MM.1S (cell line): Measurements from ENCODE around the gene DNAH5.

Experiments
- DNase-seq: peaks from one replicate; pipeline ENCODE4 v3.0.0-alpha.2; 2015
- H2AFZ ChIP-seq: fragments of 300-600 bp; sonication (generic); 2 replicates; pipeline ENCODE4 v1.6.0; 2016; ENCODE audit warnings: antibody characterized with exemption, low read length
- H3F3A ChIP-seq: fragments of 300-600 bp; sonication (generic); 2 replicates; pipeline ENCODE4 v1.6.1; 2016; ENCODE audit warnings: mild to moderate bottlenecking, antibody characterized with exemption, low read length, moderate library complexity, mixed read lengths; ENCODE audit not compliant: insufficient read depth
- H3K27ac ChIP-seq: fragments of 300-600 bp; sonication (generic); 2 replicates; pipeline ENCODE4 v1.5.1; 2016; ENCODE audit warnings: mild to moderate bottlenecking, low read length
- H3K27me3 ChIP-seq: fragments of 300-600 bp; sonication (generic); replicated peaks from 2 replicates; pipeline ENCODE4 v1.6.0; 2016; ENCODE audit warnings: low read length; ENCODE audit not compliant: insufficient read depth
- H3K36me3 ChIP-seq: fragments of 300-600 bp; sonication (generic); replicated peaks from 2 replicates; pipeline ENCODE4 v1.6.1; 2016; ENCODE audit warnings: mild to moderate bottlenecking, low read length, mixed read lengths; ENCODE audit not compliant: insufficient read depth
- H3K4me1 ChIP-seq: fragments of 300-600 bp; sonication (generic); 2 replicates; pipeline ENCODE4 v1.6.1; 2016; ENCODE audit warnings: low read length, mixed read lengths
- H3K4me2 ChIP-seq: fragments of 300-600 bp; sonication (generic); 2 replicates; pipeline ENCODE4 v1.6.0; 2016; ENCODE audit warnings: low read depth, low read length
- H3K4me3 ChIP-seq: fragments of 300-600 bp; sonication (generic); 2 replicates; pipeline ENCODE4 v1.5.1; 2016; ENCODE audit warnings: low read length, mixed read lengths
- H3K79me2 ChIP-seq: fragments of 300-600 bp; sonication (generic); 2 replicates; pipeline ENCODE4 v1.6.1; 2016; ENCODE audit warnings: mixed run types, low read length, mixed read lengths
- H3K9ac ChIP-seq: fragments of 300-600 bp; sonication (generic); 2 replicates; pipeline ENCODE4 v1.6.1; 2016; ENCODE audit warnings: low read length, mixed read lengths
- H3K9me2 ChIP-seq: fragments of 300-600 bp; sonication (generic); replicated peaks from 2 replicates; pipeline ENCODE4 v1.6.1; 2016; ENCODE audit warnings: mild to moderate bottlenecking, low read length, mixed read lengths; ENCODE audit not compliant: insufficient read depth
- H3K9me3 ChIP-seq: fragments of 300-600 bp; sonication (generic); replicated peaks from 2 replicates; pipeline ENCODE4 v1.6.1; 2016; ENCODE audit warnings: mild to moderate bottlenecking, low read length, mixed read lengths; ENCODE audit not compliant: insufficient read depth
- H4K20me1 ChIP-seq: fragments of 300-600 bp; sonication (generic); 2 replicates; pipeline ENCODE4 v1.6.1; 2016; ENCODE audit warnings: mild to moderate bottlenecking, low read length, moderate library complexity, mixed read lengths; ENCODE audit not compliant: insufficient read depth
- EZH2 ChIP-seq: fragments of 300-600 bp; sonication (generic); optimal IDR thresholded peaks from 2 replicates; pipeline ENCODE3; 2017; ENCODE audit warnings: low read depth, mild to moderate bottlenecking, antibody characterized with exemption, low read length, mixed read lengths
- EZH2phosphoT487 ChIP-seq: fragments of 300-600 bp; sonication (generic); IDR thresholded peaks from 2 replicates; pipeline ENCODE4 v1.6.1; 2018; ENCODE audit warnings: antibody characterized with exemption, low read length
- TF ChIP-seq, protein P1 (sequence below): fragments of 300-600 bp; sonication (generic); IDR thresholded peaks from 2 replicates; pipeline ENCODE4 v1.5.1; 2016; ENCODE audit warnings: antibody characterized with exemption, low read length, mixed read lengths

DNAH5 gene

DNA sequence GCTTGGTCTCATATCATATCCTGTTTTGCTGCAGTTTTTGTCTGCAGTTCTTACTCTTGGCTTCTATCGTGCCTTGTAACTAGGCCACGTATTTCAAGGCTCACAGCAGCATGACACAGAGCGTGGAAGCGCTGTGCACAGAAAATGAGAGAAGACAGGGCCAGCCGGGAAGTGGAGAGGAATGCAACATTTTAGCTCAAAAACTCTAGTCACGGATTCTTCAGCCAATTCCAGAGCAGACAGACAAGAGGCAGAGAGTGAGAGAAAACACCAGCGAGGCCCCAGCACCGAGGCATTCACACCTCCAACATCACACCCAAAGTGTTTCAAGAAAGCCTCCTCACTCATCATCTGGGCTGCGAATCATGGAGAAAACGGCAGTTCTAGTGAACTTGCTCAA lies 160.8 kb downstream of the DNAH5 start:
- Histone ChIP-seq H2AFZ (no peak overlapping the region), H3K9me3 (no peaks in the 10 kb centered on the region)
- TF ChIP-seq, protein P1, sequence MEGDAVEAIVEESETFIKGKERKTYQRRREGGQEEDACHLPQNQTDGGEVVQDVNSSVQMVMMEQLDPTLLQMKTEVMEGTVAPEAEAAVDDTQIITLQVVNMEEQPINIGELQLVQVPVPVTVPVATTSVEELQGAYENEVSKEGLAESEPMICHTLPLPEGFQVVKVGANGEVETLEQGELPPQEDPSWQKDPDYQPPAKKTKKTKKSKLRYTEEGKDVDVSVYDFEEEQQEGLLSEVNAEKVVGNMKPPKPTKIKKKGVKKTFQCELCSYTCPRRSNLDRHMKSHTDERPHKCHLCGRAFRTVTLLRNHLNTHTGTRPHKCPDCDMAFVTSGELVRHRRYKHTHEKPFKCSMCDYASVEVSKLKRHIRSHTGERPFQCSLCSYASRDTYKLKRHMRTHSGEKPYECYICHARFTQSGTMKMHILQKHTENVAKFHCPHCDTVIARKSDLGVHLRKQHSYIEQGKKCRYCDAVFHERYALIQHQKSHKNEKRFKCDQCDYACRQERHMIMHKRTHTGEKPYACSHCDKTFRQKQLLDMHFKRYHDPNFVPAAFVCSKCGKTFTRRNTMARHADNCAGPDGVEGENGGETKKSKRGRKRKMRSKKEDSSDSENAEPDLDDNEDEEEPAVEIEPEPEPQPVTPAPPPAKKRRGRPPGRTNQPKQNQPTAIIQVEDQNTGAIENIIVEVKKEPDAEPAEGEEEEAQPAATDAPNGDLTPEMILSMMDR, result no peak
- TF ChIP-seq EZH2, result no peak
- no peak for TF ChIP-seq EZH2phosphoT487

DNA sequence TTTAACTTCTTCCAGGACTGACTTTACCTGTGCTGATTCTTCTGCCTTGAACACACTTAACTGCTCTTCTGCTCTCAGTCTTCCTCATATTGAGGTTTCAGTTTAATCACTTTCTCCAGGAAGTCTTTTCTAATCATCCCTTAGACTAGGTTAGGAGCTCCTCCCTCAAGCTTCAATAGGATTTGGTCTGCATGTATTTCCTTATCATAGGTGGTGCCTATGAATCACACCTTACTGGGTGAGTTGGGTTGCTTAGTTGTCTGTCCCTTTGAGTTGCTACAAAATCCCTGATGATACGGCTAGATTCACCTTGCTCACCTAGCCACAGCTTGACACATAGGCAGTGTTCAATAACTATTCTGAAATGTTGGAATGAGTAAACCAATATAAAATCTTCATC lies 164.4 kb downstream of the DNAH5 start:
- Histone ChIP-seq H3K4me3 (no peak overlapping the region), H3K79me2 (no peaks in the 10 kb centered on the region), H4K20me1 (no peaks in the 10 kb centered on the region), H3K9me2 (no peaks in the 10 kb centered on the region), H3K9ac (no peak overlapping the region), H3K9me3 (no peaks in the 10 kb centered on the region), H3K27ac (no peak overlapping the region), H3K27me3 (no peaks in the 10 kb centered on the region), H3K4me1 (no peaks in the 10 kb centered on the region), H3K36me3 (no peaks in the 10 kb centered on the region), H3F3A (no peaks in the 10 kb centered on the region), H3K4me2 (no peak overlapping the region), H2AFZ (no peak overlapping the region)
- TF ChIP-seq EZH2 (no peak), EZH2phosphoT487 (no peak)
- TF ChIP-seq, protein P1, result no peak
- no peak for DNase-seq

More for the DNA sequence above, 160.8 kb downstream of the DNAH5 start:
- H3K4me1 ChIP-seq, result no peaks in the 10 kb centered on the region
- H3K79me2 ChIP-seq, result no peaks in the 10 kb centered on the region
- no peak overlapping the region for H3K9ac ChIP-seq
- no peak overlapping the region for H3K27ac ChIP-seq
- no peaks in the 10 kb centered on the region for H3F3A ChIP-seq
- H3K36me3 ChIP-seq, result no peaks in the 10 kb centered on the region
- no peaks in the 10 kb centered on the region for H3K27me3 ChIP-seq
- no peak overlapping the region for H3K4me3 ChIP-seq
- DNase-seq, result no peak
- no peaks in the 10 kb centered on the region for H4K20me1 ChIP-seq
- no peaks in the 10 kb centered on the region for H3K9me2 ChIP-seq
- H3K4me2 ChIP-seq, result no peak overlapping the region

DNA sequence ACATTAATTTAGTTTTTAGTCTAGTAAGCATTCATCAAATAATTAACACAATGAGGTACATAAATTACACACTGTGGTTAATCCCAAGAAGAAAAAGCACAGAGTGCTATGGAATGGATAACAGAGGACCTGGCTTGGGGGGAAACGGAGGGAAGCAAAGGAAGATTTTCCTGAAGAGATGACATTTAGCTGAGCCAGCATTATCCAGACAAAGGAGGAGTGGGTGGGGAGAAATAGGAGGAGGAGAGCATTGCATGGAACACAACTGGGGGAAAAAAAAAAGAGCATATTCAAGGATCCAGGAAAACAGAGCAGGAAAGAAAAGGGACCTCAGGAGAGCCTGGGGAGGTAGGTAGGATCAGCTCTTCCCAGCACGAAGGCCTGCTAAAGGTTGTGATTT lies 170.8 kb downstream of the DNAH5 start:
- Histone ChIP-seq H3K4me1 (no peaks in the 10 kb centered on the region), H3K9me3 (no peaks in the 10 kb centered on the region), H3K79me2 (no peaks in the 10 kb centered on the region), H3K27ac (no peak overlapping the region), H3K9ac (no peak overlapping the region), H3F3A (no peaks in the 10 kb centered on the region), H3K36me3 (no peaks in the 10 kb centered on the region), H3K4me3 (no peak overlapping the region), H3K4me2 (no peak overlapping the region), H3K27me3 (no peaks in the 10 kb centered on the region), H4K20me1 (no peaks in the 10 kb centered on the region), H3K9me2 (no peaks in the 10 kb centered on the region), H2AFZ (no peak overlapping the region)
- no peak for DNase-seq
- TF ChIP-seq, protein P1, result no peak
- no peak for TF ChIP-seq EZH2phosphoT487
- no peak for TF ChIP-seq EZH2
